ENCODE data around the gene IL1RAPL2.

Gene IL1RAPL2

GRCh38 chrX:105745863-105746262 lies 1179.9 kb downstream of the IL1RAPL2 start:
- no peak for ATAC-seq
- TF ChIP-seq ZC3H10 (CRISPR knock-in tag; IDR thresholded peaks at IDR 0.05): no peak
- TF ChIP-seq ZFP30 (CRISPR knock-in tag; IDR thresholded peaks at IDR 0.05): no peak
- no peak for TF ChIP-seq CSDC2 (CRISPR knock-in tag; IDR thresholded peaks at IDR 0.05)
- no peak for TF ChIP-seq ZNF70 (CRISPR knock-in tag; IDR thresholded peaks at IDR 0.05)
- no peak for TF ChIP-seq ZNF8 (CRISPR knock-in tag; IDR thresholded peaks at IDR 0.05)
- TF ChIP-seq TOX (CRISPR knock-in tag; IDR thresholded peaks at IDR 0.05; ENCODE audit: borderline replicate concordance): no peak
- TF ChIP-seq RARB (CRISPR knock-in tag; IDR thresholded peaks at IDR 0.05): no peak
- TF ChIP-seq PPARA (CRISPR knock-in tag; IDR thresholded peaks at IDR 0.05; ENCODE audit: borderline replicate concordance): no peak
- TF ChIP-seq TCF4 (CRISPR knock-in tag; IDR thresholded peaks at IDR 0.05; ENCODE audit: borderline replicate concordance): no peak

- TF ChIP-seq ZNF70 (CRISPR knock-in tag; IDR thresholded peaks at IDR 0.05): no peak
- ATAC-seq: no peak
Observed at GRCh38 chrX:105752338-105752956, 1186.4 kb downstream of the IL1RAPL2 start.

- ATAC-seq: no peak
- TF ChIP-seq POU6F1 (CRISPR knock-in tag; IDR thresholded peaks at IDR 0.05; ENCODE audit: borderline replicate concordance, low read depth) (no peak), BACH2 (CRISPR knock-in tag; IDR thresholded peaks at IDR 0.05; ENCODE audit: borderline replicate concordance) (no peak)
Observed at GRCh38 chrX:105753411-105753810, 1187.4 kb downstream of the IL1RAPL2 start.

GRCh38 chrX:105754286-105754964 lies 1188.4 kb downstream of the IL1RAPL2 start:
- no peak for ATAC-seq
- TF ChIP-seq ZFP30 (CRISPR knock-in tag; IDR thresholded peaks at IDR 0.05) (no peak), ZNF565 (CRISPR knock-in tag; conservative IDR thresholded peaks at IDR 0.05; ENCODE audit: low read depth) (no peak), TCF4 (CRISPR knock-in tag; IDR thresholded peaks at IDR 0.05; ENCODE audit: borderline replicate concordance) (no peak), ZNF8 (CRISPR knock-in tag; IDR thresholded peaks at IDR 0.05) (no peak), CSRNP3 (CRISPR knock-in tag; IDR thresholded peaks at IDR 0.05) (no peak), PATZ1 (CRISPR knock-in tag; IDR thresholded peaks at IDR 0.05; ENCODE audit: borderline replicate concordance) (no peak), CSDC2 (CRISPR knock-in tag; IDR thresholded peaks at IDR 0.05) (no peak), OSR1 (CRISPR knock-in tag; IDR thresholded peaks at IDR 0.05) (no peak), ESRRG (CRISPR knock-in tag; IDR thresholded peaks at IDR 0.05) (no peak)

GRCh38 chrX:105755109-105755508 lies 1189.1 kb downstream of the IL1RAPL2 start:
- no peak for ATAC-seq
- TF ChIP-seq RARB (CRISPR knock-in tag; IDR thresholded peaks at IDR 0.05) (no peak), PATZ1 (CRISPR knock-in tag; IDR thresholded peaks at IDR 0.05; ENCODE audit: borderline replicate concordance) (no peak), TOX (CRISPR knock-in tag; IDR thresholded peaks at IDR 0.05; ENCODE audit: borderline replicate concordance) (no peak), ZFP30 (CRISPR knock-in tag; IDR thresholded peaks at IDR 0.05) (no peak), OSR1 (CRISPR knock-in tag; IDR thresholded peaks at IDR 0.05) (no peak), ARNTL (CRISPR knock-in tag; IDR thresholded peaks at IDR 0.05; ENCODE audit: borderline replicate concordance, low read depth) (no peak), ZNF565 (CRISPR knock-in tag; conservative IDR thresholded peaks at IDR 0.05; ENCODE audit: low read depth) (no peak), POU6F1 (CRISPR knock-in tag; IDR thresholded peaks at IDR 0.05; ENCODE audit: borderline replicate concordance, low read depth) (no peak), ZNF8 (CRISPR knock-in tag; IDR thresholded peaks at IDR 0.05) (no peak), CSDC2 (CRISPR knock-in tag; IDR thresholded peaks at IDR 0.05) (no peak), ZFP3 (CRISPR knock-in tag; IDR thresholded peaks at IDR 0.05) (no peak)
